ENCODE data around the gene MEAK7.

DNA sequence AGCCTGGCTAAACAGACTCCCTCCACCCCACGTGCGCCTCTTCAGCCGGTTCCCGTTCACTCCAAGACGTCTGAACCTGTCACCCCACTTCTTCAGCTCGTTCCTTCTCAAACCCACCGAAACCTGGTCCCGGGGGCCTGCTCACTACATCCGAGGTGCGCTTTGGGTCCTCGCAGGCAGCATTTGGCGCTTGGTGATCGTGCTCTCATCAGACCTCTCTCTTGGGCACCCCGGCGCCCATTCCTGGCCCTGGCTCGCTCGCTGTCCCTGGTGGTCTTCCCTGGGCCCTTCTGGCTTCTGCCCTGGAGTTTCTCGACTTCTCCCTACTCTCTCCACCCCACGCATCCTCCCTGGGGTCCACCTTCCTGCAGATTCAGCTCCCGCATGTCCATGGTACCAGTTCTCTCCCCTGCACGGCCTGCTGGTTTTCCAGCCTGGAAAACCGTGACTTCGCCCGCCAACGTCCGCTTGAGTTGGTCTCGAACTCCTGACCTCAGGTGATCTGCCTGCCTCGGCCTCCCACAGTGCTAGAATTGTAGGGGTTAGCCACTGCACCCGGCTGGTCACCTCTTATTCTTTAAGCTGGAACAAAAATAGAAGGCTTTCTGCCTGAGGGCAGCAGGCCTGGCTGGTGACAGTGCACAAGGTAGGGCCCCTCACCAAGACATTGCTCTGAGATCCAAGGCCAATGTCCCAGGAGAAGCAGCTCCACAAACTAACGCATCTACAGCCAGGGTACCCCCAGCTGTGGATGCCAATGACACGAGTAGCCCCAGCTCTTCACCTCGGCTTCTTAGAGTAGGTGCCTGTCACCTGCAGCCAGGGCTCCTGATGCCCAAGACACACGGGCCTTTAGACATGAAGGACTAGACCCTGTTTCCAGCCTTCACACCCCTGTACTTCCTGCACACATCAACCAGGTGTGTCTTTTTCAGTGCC lies 1.1 kb upstream of the MEAK7 start:
- TF ChIP-seq, protein P1, sequence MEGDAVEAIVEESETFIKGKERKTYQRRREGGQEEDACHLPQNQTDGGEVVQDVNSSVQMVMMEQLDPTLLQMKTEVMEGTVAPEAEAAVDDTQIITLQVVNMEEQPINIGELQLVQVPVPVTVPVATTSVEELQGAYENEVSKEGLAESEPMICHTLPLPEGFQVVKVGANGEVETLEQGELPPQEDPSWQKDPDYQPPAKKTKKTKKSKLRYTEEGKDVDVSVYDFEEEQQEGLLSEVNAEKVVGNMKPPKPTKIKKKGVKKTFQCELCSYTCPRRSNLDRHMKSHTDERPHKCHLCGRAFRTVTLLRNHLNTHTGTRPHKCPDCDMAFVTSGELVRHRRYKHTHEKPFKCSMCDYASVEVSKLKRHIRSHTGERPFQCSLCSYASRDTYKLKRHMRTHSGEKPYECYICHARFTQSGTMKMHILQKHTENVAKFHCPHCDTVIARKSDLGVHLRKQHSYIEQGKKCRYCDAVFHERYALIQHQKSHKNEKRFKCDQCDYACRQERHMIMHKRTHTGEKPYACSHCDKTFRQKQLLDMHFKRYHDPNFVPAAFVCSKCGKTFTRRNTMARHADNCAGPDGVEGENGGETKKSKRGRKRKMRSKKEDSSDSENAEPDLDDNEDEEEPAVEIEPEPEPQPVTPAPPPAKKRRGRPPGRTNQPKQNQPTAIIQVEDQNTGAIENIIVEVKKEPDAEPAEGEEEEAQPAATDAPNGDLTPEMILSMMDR (IDR thresholded peaks at IDR 0.05), result no peak
- no peak for TF ChIP-seq ZFX (IDR thresholded peaks at IDR 0.05; ENCODE audit: borderline replicate concordance)
